Upper lobe of left lung (tissue), 6 donors: ENCODE data around the gene KIAA1755. TPM values are rescaled to one million over a fixed set of nuclear protein-coding genes. Genes with fewer than 3 reads are reported as not detected.

Source experiments
- ATAC-seq, 2 donors: fragments of 200-7000 bp; cut with Tn5 transposase; one replicate each; pipeline ENCODE4 v1.9.1; 2022; ENCODE audit warnings: mild to moderate bottlenecking in 2 of 2, moderate library complexity in 2 of 2; ENCODE audit not compliant: low FRiP score in 2 of 2
- DNase-seq, 2 donors: peaks; one replicate each; pipeline ENCODE4 v3.0.0-alpha.2; 2019 to 2020
- H3K27ac ChIP-seq, 4 donors: fragments of 200-600 bp; sonication (generic); one replicate each; pipeline ENCODE4 v1.5.1; 2016 to 2019
- H3K27me3 ChIP-seq, 4 donors: fragments of 200-600 bp; sonication (generic); one replicate each; pipeline ENCODE4 v1.5.1; 2017 to 2019
- H3K36me3 ChIP-seq, 4 donors: fragments of 200-600 bp; sonication (generic); one replicate each; pipeline ENCODE4 v1.5.1; 2016 to 2019
- H3K4me1 ChIP-seq, 4 donors: fragments of 200-600 bp; sonication (generic); one replicate each; pipeline ENCODE4 v1.5.1; 2018 to 2019
- H3K4me3 ChIP-seq, 4 donors: fragments of 200-600 bp; sonication (generic); one replicate each; pipeline ENCODE4 v1.5.1; 2017 to 2019; ENCODE audit warnings: mild to moderate bottlenecking in 2 of 4, moderate library complexity in 1 of 4
- H3K9me3 ChIP-seq, 4 donors: fragments of 200-600 bp; sonication (generic); one replicate each; pipeline ENCODE4 v1.5.1; 2018 to 2019
- CTCF ChIP-seq, 6 experiments: fragments of 450-650 bp in 4 of 6; fragments of 200-600 bp in 2 of 6; sonication (generic) in 2 of 6; IDR thresholded peaks; one replicate each; pipeline ENCODE4 v1.5.1; 2016 to 2019; ENCODE audit warnings: antibody characterized with exemption in 6 of 6
- EP300 ChIP-seq, 4 donors: sonication (generic); formaldehyde crosslinking; IDR thresholded peaks; one replicate each; pipeline ENCODE4 v1.5.1; 2017; ENCODE audit warnings: antibody characterized with exemption in 4 of 4, control low read depth in 2 of 4
- POLR2A ChIP-seq, 4 donors: fragments of 450-650 bp; IDR thresholded peaks; one replicate each; pipeline ENCODE4 v1.5.1; 2016 to 2017; ENCODE audit warnings: antibody characterized with exemption in 4 of 4, mild to moderate bottlenecking in 2 of 4
- POLR2AphosphoS5 ChIP-seq, 2 donors: sonication (generic); formaldehyde crosslinking; IDR thresholded peaks; one replicate each; pipeline ENCODE4 v1.5.1; 2017; ENCODE audit warnings: antibody characterized with exemption in 2 of 2
- WGBS, 2 donors: methylation state at CpG; one replicate each; pipeline ENCODE4 v1.1.5; 2017 to 2018; 5-methylcytosine and 5-hydroxymethylcytosine counted together
- total RNA-seq, 6 donors: library from RNA; depleted of rRNA in 4 of 6; stranded (reverse); fragments of >200 nt in 4 of 6; gene quantifications; one replicate each; pipeline versions ENCODE4 v1.1.0 to v1.2.1, GENCODE V29; 2016 to 2021
- donor health status: DM: no; HTN: no; CAD: no; lungs with moderate emphysema.
- donor health status: DM: no; HTN: yes; CAD: no; lungs with severe emphysema.

KIAA1755 gene
- total RNA-seq, 6 donors from 2014 or later = 0.15 to 3.1 (median 1.4) TPM

GRCh38 chr20:38208088-38208487 is 52.4 kb downstream of the KIAA1755 start:
- H3K36me3 ChIP-seq = no peaks in the 10 kb centered on the region
- no peak overlapping the region for H3K27ac ChIP-seq
- DNase-seq = no peak
- TF ChIP-seq CTCF (IDR thresholded peaks at IDR 0.05) = no peak
- TF ChIP-seq POLR2A (IDR thresholded peaks at IDR 0.05) = no peak
- no peak for TF ChIP-seq EP300 (IDR thresholded peaks at IDR 0.05)
- no peak for TF ChIP-seq POLR2AphosphoS5 (IDR thresholded peaks at IDR 0.05)
- no peak overlapping the region for H3K4me3 ChIP-seq
- no peaks in the 10 kb centered on the region for H3K4me1 ChIP-seq
- 75 to 81% methylated on average over 1 of the region's 1 CpG for WGBS, 2 donors
- no peaks in the 10 kb centered on the region for H3K9me3 ChIP-seq
- H3K27me3 ChIP-seq = no peaks in the 10 kb centered on the region
- ATAC-seq = no peak

GRCh38 chr20:38207621-38208020 is 52.9 kb downstream of the KIAA1755 start:
- DNase-seq = no peak

GRCh38 chr20:38205001-38205400 is 55.5 kb downstream of the KIAA1755 start:
- H3K36me3 ChIP-seq = no peaks in the 10 kb centered on the region
- no peaks in the 10 kb centered on the region for H3K4me1 ChIP-seq
- 53 to 58% methylated on average over 3 of the region's 3 CpGs for WGBS, 2 donors
- H3K4me3 ChIP-seq = no peak overlapping the region
- H3K27ac ChIP-seq = no peak overlapping the region
- no peak for TF ChIP-seq EP300 (IDR thresholded peaks at IDR 0.05)
- no peak for TF ChIP-seq CTCF (IDR thresholded peaks at IDR 0.05)
- no peak for TF ChIP-seq POLR2AphosphoS5 (IDR thresholded peaks at IDR 0.05)
- no peak for TF ChIP-seq POLR2A (IDR thresholded peaks at IDR 0.05)
- no peak for ATAC-seq
- DNase-seq = no peak
- H3K9me3 ChIP-seq = no peaks in the 10 kb centered on the region
- no peaks in the 10 kb centered on the region for H3K27me3 ChIP-seq

More at GRCh38 chr20:38207621-38208020, 52.9 kb downstream of the KIAA1755 start:
- H3K9me3 ChIP-seq = no peaks in the 10 kb centered on the region
- no peak overlapping the region for H3K4me3 ChIP-seq
- TF ChIP-seq POLR2AphosphoS5 (IDR thresholded peaks at IDR 0.05) = no peak
- TF ChIP-seq CTCF (IDR thresholded peaks at IDR 0.05) = no peak
- no peak for TF ChIP-seq POLR2A (IDR thresholded peaks at IDR 0.05)
- no peak for TF ChIP-seq EP300 (IDR thresholded peaks at IDR 0.05)
- H3K27ac ChIP-seq = no peak overlapping the region
- no peaks in the 10 kb centered on the region for H3K4me1 ChIP-seq
- WGBS, 2 donors = 58 to 91% methylated on average over 2 of the region's 2 CpGs
- H3K27me3 ChIP-seq = no peaks in the 10 kb centered on the region
- ATAC-seq = no peak
- no peaks in the 10 kb centered on the region for H3K36me3 ChIP-seq

GRCh38 chr20:38203981-38204357 is 56.6 kb downstream of the KIAA1755 start:
- no peaks in the 10 kb centered on the region for H3K27me3 ChIP-seq
- 76 to 77% methylated on average over 2 of the region's 2 CpGs for WGBS, 2 donors
- TF ChIP-seq POLR2A (IDR thresholded peaks at IDR 0.05) = no peak
- no peak for TF ChIP-seq EP300 (IDR thresholded peaks at IDR 0.05)
- no peak for TF ChIP-seq CTCF (IDR thresholded peaks at IDR 0.05)
- TF ChIP-seq POLR2AphosphoS5 (IDR thresholded peaks at IDR 0.05) = no peak
- H3K4me3 ChIP-seq = no peak overlapping the region
- no peaks in the 10 kb centered on the region for H3K4me1 ChIP-seq
- DNase-seq (no peak), ATAC-seq (no peak)
- no peak overlapping the region for H3K27ac ChIP-seq
- H3K36me3 ChIP-seq = no peaks in the 10 kb centered on the region
- no peaks in the 10 kb centered on the region for H3K9me3 ChIP-seq

GRCh38 chr20:38203337-38203980 is 57.1 kb downstream of the KIAA1755 start:
- WGBS, 2 donors = 82 to 85% methylated on average over 6 of the region's 6 CpGs
- TF ChIP-seq POLR2AphosphoS5 (IDR thresholded peaks at IDR 0.05) (no peak), CTCF (IDR thresholded peaks at IDR 0.05) (no peak), POLR2A (IDR thresholded peaks at IDR 0.05) (no peak), EP300 (IDR thresholded peaks at IDR 0.05) (no peak)
- no peaks in the 10 kb centered on the region for H3K9me3 ChIP-seq
- ATAC-seq (no peak), DNase-seq (no peak)
- H3K27ac ChIP-seq = no peak overlapping the region
- no peak overlapping the region for H3K4me3 ChIP-seq
- H3K36me3 ChIP-seq = no peaks in the 10 kb centered on the region
- no peaks in the 10 kb centered on the region for H3K27me3 ChIP-seq
- H3K4me1 ChIP-seq = no peaks in the 10 kb centered on the region
